BLaER1 treated with 17β-estradiol and CSF1 and Interleukin-3, amounts not matched to agents 10 nM and 100 nM (cell line): ENCODE data around the gene TBL1XR1.

ENCODE experiments used
- H3K27ac ChIP-seq, 11 experiments: shearing (Covaris generic); formaldehyde crosslinking; 2 replicates each; pipeline ENCODE4 v1.8.1; 2022
- H3K27me3 ChIP-seq, 11 experiments: shearing (Covaris generic); formaldehyde crosslinking; 2 replicates each; pipeline ENCODE4 v1.8.1; 2022
- H3K36me3 ChIP-seq, 11 experiments: shearing (Covaris generic); formaldehyde crosslinking; 2 replicates each; pipeline ENCODE4 v1.8.1; 2022
- H3K4me1 ChIP-seq, 10 experiments: shearing (Covaris generic); formaldehyde crosslinking; 2 replicates each; pipeline ENCODE4 v1.8.1; 2022
- H3K4me2 ChIP-seq, 11 experiments: shearing (Covaris generic); formaldehyde crosslinking; 2 replicates each; pipeline ENCODE4 v1.8.1; 2022
- H3K4me3 ChIP-seq, 10 experiments: shearing (Covaris generic); formaldehyde crosslinking; 2 replicates each; pipeline ENCODE4 v1.8.1; 2022
- H3K9ac ChIP-seq, 11 experiments: shearing (Covaris generic); formaldehyde crosslinking; 2 replicates each; pipeline ENCODE4 v1.8.1; 2022
- H3K9me3 ChIP-seq, 11 experiments: shearing (Covaris generic); formaldehyde crosslinking; replicated peaks in 1 of 11; 2 replicates each; pipeline ENCODE4 v1.8.1; 2022
- H4K20me1 ChIP-seq, 11 experiments: shearing (Covaris generic); formaldehyde crosslinking; 2 replicates each; pipeline ENCODE4 v1.8.1; 2022
- Cebpa-rat ChIP-seq, 11 experiments: shearing (Covaris generic); IDR thresholded peaks; 2 replicates each; pipeline ENCODE4 v1.8.1; 2022

TBL1XR1 gene

GRCh38 chr3:177110386-177110785, 86.9 kb downstream of the TBL1XR1 start:
- peaks cover 29 to 82% (median 52%) of the 10 kb centered on the region in 10 experiments for H3K4me1 ChIP-seq

DNA sequence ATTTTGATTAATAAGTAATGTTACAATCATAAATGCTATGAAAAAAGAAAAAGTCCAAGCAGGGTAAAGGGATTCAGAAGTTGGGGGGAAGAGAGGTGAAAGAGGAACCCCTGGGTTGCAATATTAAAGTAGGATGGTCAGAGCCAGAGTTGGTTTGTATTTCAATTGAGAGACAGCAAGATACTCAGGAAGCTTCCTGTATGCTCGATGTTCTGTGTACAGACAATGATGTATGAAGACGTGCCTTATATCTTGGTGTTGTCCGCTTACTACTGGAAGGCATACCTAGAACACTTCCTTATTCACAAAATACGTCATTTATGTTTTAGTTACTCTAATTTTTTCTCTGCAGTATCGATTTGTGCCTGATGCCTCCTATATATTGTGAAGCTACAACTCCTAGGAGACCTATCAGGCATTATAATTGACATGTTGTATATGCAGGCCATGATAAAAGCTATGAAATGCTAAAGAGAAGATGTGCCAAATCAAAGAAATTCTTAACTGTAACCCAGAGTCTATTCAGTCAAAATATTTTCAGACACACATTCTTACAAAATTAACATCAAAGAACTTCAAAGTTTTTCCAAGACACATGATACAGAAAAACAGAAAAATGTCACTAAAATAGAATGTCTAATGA, 87.5 kb downstream of the TBL1XR1 start:
- Histone ChIP-seq H3K4me3 (no peak overlapping the region), H3K9me3 (peaks cover 0 to 4% (median 0%) of the 10 kb centered on the region in 11 experiments; a peak in 1 of 22 replicates), H3K36me3 (peaks cover 0 to 60% (median 26%) of the 10 kb centered on the region in 11 experiments; a peak in 15 of 22 replicates), H4K20me1 (peaks cover 96 to 100% (median 99%) of the 10 kb centered on the region in 11 experiments), H3K27ac (peak overlapping the region in 6 of 11 experiments; percentile 3 to 42 (median 19); a peak in 10 of 22 replicates), H3K4me1 (peaks cover 29 to 87% (median 53%) of the 10 kb centered on the region in 10 experiments), H3K27me3 (no peaks in the 10 kb centered on the region), H3K4me2 (peak overlapping the region; percentile 29 to 70 (median 50); a peak in 19 of 22 replicates), H3K9ac (no peak overlapping the region)
- TF ChIP-seq Cebpa-rat (IDR thresholded peaks at IDR 0.05) = no peak

More at GRCh38 chr3:177110386-177110785, 86.9 kb downstream of the TBL1XR1 start:
- Histone ChIP-seq H3K4me2 (peak overlapping the region; percentile 29 to 70 (median 50); a peak in 18 of 22 replicates), H3K9ac (peak overlapping the region in 2 of 11 experiments; percentile 11 to 21; a peak in 2 of 22 replicates), H3K27me3 (no peaks in the 10 kb centered on the region), H3K27ac (peak overlapping the region in 4 of 11 experiments; percentile 4 to 42 (median 26); a peak in 3 of 22 replicates), H3K4me3 (no peak overlapping the region), H3K36me3 (peaks cover 0 to 62% (median 26%) of the 10 kb centered on the region in 11 experiments; a peak in 15 of 22 replicates), H3K9me3 (peaks cover 0 to 4% (median 0%) of the 10 kb centered on the region in 11 experiments; a peak in 1 of 22 replicates), H4K20me1 (peaks cover 96 to 100% (median 99%) of the 10 kb centered on the region in 11 experiments)
- no peak for TF ChIP-seq Cebpa-rat (IDR thresholded peaks at IDR 0.05)

GRCh38 chr3:177108648-177109047, 88.6 kb downstream of the TBL1XR1 start:
- no peak overlapping the region for H3K9ac ChIP-seq

DNA sequence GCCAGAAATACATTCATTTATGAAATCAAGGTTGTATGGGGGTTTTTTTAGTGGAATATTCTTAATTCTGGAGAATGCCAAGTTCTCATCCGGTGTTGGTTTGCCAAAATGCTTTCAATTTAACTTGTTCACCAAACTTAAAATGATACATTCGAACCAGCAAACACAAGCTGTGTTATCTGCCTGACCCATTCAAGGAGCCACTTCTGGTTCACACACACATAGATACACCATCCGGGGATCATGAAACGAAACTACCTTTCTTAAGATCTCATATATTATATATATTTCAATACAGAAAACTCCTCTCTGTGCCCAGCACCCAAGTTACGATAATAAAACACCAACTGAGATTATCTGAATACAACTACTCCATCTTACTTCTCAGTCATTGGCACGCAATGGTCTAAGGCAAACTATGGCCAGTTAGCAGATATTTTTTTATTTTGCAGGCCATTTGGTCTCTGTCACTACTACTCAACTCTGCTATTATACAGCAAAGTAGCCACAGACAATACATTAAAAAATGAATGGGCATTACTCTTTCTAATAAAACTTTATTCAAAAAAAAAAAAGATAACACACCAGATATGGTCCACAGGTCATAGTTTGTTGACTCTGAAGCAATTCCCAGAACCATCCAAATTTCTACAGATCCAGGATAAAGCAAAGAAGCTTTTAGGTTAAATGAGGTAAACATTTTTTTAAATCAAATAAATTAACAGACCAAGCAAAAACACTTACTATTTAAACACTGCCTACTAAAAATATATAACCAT, 89.6 kb downstream of the TBL1XR1 start:
- Histone ChIP-seq H3K27me3 (no peaks in the 10 kb centered on the region), H3K9ac (no peak overlapping the region), H3K4me3 (no peak overlapping the region), H3K4me1 (peaks cover 29 to 91% (median 40%) of the 10 kb centered on the region in 10 experiments), H3K27ac (no peak overlapping the region), H4K20me1 (peaks cover 82 to 100% (median 99%) of the 10 kb centered on the region in 11 experiments), H3K36me3 (peaks cover 0 to 59% (median 18%) of the 10 kb centered on the region in 11 experiments; a peak in 15 of 22 replicates), H3K9me3 (peaks cover 0 to 11% (median 2%) of the 10 kb centered on the region in 11 experiments; a peak in 7 of 22 replicates), H3K4me2 (peak overlapping the region in 3 of 11 experiments; percentile 12 to 44 (median 14); a peak in 2 of 22 replicates)
- TF ChIP-seq Cebpa-rat (IDR thresholded peaks at IDR 0.05) = no peak

More at GRCh38 chr3:177108648-177109047, 88.6 kb downstream of the TBL1XR1 start:
- Histone ChIP-seq H3K27ac (no peak overlapping the region), H3K27me3 (no peaks in the 10 kb centered on the region), H3K36me3 (peaks cover 0 to 61% (median 23%) of the 10 kb centered on the region in 11 experiments; a peak in 15 of 22 replicates), H3K9me3 (peaks cover 0 to 8% (median 0%) of the 10 kb centered on the region in 11 experiments; a peak in 1 of 22 replicates), H4K20me1 (peaks cover 91 to 100% (median 99%) of the 10 kb centered on the region in 11 experiments), H3K4me1 (peaks cover 29 to 97% (median 50%) of the 10 kb centered on the region in 10 experiments), H3K4me3 (no peak overlapping the region), H3K4me2 (peak overlapping the region in 3 of 11 experiments; percentile 7 to 47 (median 31); a peak in 3 of 22 replicates)
- TF ChIP-seq Cebpa-rat (IDR thresholded peaks at IDR 0.05) = no peak

GRCh38 chr3:177106594-177106993, 90.7 kb downstream of the TBL1XR1 start:
- Histone ChIP-seq H3K9ac (no peak overlapping the region), H3K4me3 (no peak overlapping the region), H3K4me2 (peak overlapping the region in 8 of 11 experiments; percentile 0 to 44 (median 18); a peak in 11 of 22 replicates), H3K4me1 (peaks cover 26 to 85% (median 33%) of the 10 kb centered on the region in 10 experiments), H3K27ac (no peak overlapping the region), H3K27me3 (no peaks in the 10 kb centered on the region), H3K9me3 (peaks cover 0 to 17% (median 8%) of the 10 kb centered on the region in 11 experiments; a peak in 11 of 22 replicates), H3K36me3 (peaks cover 0 to 59% (median 18%) of the 10 kb centered on the region in 11 experiments; a peak in 15 of 22 replicates), H4K20me1 (peaks cover 77 to 100% (median 100%) of the 10 kb centered on the region in 11 experiments)
- TF ChIP-seq Cebpa-rat (IDR thresholded peaks at IDR 0.05) = no peak

DNA sequence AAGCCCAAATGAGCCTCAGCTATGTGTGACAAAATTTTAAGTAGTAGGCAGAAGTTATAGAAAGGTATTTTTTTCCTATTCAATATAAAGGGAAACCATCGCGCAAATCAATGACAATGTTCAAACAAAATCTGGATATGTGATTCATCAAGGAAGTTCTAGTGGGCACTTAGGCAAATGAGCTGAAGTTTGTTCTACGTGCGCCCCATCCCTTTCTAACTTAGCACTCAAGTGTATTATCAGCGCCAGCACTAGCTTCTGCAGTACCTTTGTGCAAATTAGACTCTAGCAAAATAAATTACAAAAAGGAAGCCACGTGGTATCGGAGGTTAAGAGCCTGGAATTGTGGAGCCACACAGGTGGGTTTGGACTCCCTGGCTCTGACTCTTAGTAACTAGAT, 91.1 kb downstream of the TBL1XR1 start:
- H3K27me3 ChIP-seq = no peaks in the 10 kb centered on the region
- H3K9ac ChIP-seq = no peak overlapping the region
- peak overlapping the region in 8 of 11 experiments; percentile 0 to 44 (median 18); a peak in 11 of 22 replicates for H3K4me2 ChIP-seq
- peaks cover 0 to 60% (median 20%) of the 10 kb centered on the region in 11 experiments; a peak in 16 of 22 replicates for H3K36me3 ChIP-seq
- no peak overlapping the region for H3K27ac ChIP-seq
- H4K20me1 ChIP-seq = peaks cover 77 to 100% (median 100%) of the 10 kb centered on the region in 11 experiments
- H3K4me3 ChIP-seq = no peak overlapping the region
- peaks cover 0 to 21% (median 12%) of the 10 kb centered on the region in 11 experiments; a peak in 12 of 22 replicates for H3K9me3 ChIP-seq
- TF ChIP-seq Cebpa-rat (IDR thresholded peaks at IDR 0.05) = no peak
- peaks cover 22 to 81% (median 29%) of the 10 kb centered on the region in 10 experiments for H3K4me1 ChIP-seq

DNA sequence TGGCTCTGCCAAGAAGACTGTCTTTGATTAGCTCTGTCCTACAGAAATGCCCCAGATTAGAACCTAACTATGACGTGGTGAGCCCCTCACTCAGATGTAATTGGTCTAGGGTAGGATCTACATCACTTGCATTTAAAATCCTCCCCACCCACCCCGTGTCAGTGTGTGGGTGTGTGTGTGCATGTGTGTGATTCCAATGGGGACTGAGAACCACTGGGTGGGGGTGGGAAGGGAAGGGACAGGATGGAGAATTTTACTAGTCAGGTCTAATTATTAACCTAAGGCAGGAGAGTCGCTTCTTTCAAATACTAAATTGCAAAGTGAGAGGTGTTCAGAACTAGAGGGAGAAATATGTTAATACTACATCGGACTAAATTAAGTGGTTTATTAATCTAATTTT, 91.7 kb downstream of the TBL1XR1 start:
- H3K4me2 ChIP-seq = peak overlapping the region in 1 of 11 experiments; percentile 32; a peak in 3 of 22 replicates
- no peak overlapping the region for H3K27ac ChIP-seq
- no peak overlapping the region for H3K4me3 ChIP-seq
- H3K27me3 ChIP-seq = no peaks in the 10 kb centered on the region
- peaks cover 16 to 75% (median 23%) of the 10 kb centered on the region in 10 experiments; a peak in 19 of 20 replicates for H3K4me1 ChIP-seq
- H4K20me1 ChIP-seq = peaks cover 77 to 100% (median 100%) of the 10 kb centered on the region in 11 experiments
- H3K9me3 ChIP-seq = peaks cover 0 to 25% (median 17%) of the 10 kb centered on the region in 11 experiments; a peak in 15 of 22 replicates
- H3K9ac ChIP-seq = no peak overlapping the region
- TF ChIP-seq Cebpa-rat (IDR thresholded peaks at IDR 0.05) = no peak
- peaks cover 0 to 61% (median 25%) of the 10 kb centered on the region in 11 experiments; a peak in 18 of 22 replicates for H3K36me3 ChIP-seq

- Histone ChIP-seq H3K4me3 (no peak overlapping the region), H4K20me1 (peaks cover 73 to 100% (median 100%) of the 10 kb centered on the region in 11 experiments), H3K27me3 (no peaks in the 10 kb centered on the region), H3K36me3 (peaks cover 0 to 71% (median 36%) of the 10 kb centered on the region in 11 experiments; a peak in 20 of 22 replicates), H3K9ac (no peak overlapping the region), H3K9me3 (peaks cover 0 to 37% (median 27%) of the 10 kb centered on the region in 11 experiments; a peak in 18 of 22 replicates), H3K27ac (no peak overlapping the region), H3K4me2 (no peak overlapping the region), H3K4me1 (peaks cover 4 to 64% (median 12%) of the 10 kb centered on the region in 10 experiments; a peak in 17 of 20 replicates)
- TF ChIP-seq Cebpa-rat (IDR thresholded peaks at IDR 0.05) = 0 out of 22 replicates have a peak, but pooled peaks of 1 of the 11 experiments have one; percentile 15
Observed at GRCh38 chr3:177104299-177104992, 92.8 kb downstream of the TBL1XR1 start.
